GM19238 (cell line): Measurements from ENCODE around the gene GARRE1.
"Not testable (repeated sequence)": the region's sequence is repeated elsewhere in the genome, so short reads cannot be mapped to it uniquely, and the experiment has no call there.

Experiments used
- DNase-seq: peaks from one replicate; pipeline ENCODE4 v3.0.0; 2011; ENCODE audit warnings: low spot score; ENCODE audit not compliant: insufficient read length

Gene GARRE1

DNA sequence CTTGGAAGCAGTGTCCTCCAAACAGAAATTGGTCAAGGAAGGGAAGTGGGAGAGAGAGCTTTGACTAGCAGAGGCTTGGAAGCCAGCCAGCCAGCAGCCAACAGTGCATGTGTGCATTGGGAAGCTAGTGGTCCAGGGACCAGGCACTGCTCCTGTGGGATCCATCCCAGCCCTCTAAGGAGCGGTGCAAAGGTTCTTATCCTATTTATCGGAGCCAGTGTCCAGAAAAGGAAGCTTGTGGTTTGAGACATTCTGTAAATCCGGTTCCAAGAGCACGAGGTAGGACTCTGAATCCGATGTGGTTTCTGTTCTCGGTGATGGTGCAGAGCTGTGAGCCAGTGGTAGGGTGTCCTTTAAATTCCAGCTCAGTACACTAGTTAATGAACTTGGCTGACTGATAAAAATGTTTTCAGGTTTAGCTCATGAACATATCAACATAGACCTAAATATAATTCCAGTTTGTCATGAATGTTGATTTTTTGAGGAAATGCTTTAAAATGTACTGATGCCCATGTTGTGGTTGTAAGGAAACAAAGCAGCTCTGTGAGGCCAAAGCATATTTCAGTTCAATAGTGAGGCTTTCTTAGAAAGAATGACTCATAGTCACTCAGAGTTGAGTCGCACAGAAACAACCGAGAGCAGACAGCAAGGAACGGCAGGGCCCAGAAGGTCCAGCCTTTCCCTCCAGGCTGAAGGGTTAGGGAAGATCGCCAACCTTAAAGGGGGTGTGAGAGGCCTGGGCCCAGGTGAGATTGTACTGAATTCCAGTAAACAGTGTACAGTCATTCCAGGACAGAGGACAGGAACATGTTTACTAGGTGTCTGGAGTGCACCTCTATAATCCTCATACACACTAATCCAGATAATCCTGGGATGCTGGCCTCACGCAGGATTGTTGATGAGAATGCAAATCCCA lies 21.5 kb upstream of the GARRE1 start:
- peak; percentile 24 for DNase-seq

DNA sequence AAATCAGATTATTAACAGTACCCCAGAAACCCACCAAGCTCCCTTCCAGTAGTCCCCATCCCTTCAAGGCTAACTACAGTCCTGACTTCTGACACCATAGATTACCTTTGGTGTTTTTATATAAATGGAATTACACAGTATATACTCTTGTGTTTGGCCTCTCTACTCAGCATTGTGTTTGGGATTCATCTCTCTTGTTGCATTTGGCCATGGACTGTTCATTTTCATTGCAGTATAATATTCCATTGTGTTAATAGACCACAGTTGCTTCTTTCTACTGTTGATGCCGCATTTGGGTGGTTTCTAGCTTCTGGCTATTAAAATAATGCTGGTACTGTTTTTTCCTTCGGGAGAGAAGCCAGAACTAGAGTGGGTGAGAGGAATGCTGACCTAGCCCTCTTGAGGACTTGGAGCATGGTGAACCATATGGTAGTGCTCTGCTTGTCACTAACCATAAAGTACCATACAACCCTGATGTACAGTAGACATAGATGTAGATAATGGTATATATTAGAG lies 18.9 kb upstream of the GARRE1 start:
- DNase-seq: no peak

- no peak for DNase-seq
These were observed 18.0 kb upstream of the GARRE1 start for GRCh38 chr19:34236035-34236987.

- no peak for DNase-seq
These were observed 17.1 kb upstream of the GARRE1 start for GRCh38 chr19:34237283-34237682.

- no peak for DNase-seq
These were observed 16.4 kb upstream of the GARRE1 start for GRCh38 chr19:34237939-34238338.

DNA sequence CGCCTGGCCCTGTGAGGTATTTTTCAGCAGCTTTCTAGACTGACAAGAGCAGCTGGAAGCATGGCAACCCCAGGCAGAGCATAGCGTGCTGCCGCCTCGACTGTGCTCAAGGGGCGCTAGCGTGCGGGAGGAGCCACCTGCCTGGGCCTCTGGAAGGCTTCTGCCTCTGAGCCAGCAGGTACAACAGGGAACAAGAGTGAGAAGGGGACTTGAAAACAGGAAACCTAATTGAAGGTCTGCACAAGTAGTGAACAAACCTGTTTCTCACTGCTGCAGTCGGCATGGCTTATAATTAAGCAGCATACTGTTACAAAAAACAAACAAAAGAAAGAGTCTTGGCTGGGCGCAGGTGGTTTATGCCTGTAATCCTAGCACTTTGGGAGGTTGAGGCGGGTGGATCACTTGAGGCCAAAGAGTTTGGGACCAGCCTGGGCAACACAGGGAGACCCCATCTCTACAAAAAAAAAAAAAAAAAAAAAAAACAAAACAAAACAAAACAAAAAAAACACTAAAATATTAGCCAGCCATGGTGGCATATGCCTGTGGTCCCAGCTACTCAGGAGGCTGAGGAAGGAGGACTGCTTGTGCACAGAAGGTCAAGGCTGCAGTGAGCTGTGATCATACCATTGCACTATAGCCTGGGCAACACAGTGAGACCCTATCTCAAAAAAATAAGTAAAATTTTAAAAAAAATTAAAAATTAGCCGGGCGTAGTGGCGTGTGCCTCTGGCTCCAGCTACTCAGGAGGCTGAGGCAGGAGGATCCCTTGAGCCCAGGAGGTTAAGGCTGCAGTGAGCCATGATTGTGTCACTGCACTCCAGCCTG lies 12.6 kb upstream of the GARRE1 start:
- DNase-seq: peak; percentile 17

DNA sequence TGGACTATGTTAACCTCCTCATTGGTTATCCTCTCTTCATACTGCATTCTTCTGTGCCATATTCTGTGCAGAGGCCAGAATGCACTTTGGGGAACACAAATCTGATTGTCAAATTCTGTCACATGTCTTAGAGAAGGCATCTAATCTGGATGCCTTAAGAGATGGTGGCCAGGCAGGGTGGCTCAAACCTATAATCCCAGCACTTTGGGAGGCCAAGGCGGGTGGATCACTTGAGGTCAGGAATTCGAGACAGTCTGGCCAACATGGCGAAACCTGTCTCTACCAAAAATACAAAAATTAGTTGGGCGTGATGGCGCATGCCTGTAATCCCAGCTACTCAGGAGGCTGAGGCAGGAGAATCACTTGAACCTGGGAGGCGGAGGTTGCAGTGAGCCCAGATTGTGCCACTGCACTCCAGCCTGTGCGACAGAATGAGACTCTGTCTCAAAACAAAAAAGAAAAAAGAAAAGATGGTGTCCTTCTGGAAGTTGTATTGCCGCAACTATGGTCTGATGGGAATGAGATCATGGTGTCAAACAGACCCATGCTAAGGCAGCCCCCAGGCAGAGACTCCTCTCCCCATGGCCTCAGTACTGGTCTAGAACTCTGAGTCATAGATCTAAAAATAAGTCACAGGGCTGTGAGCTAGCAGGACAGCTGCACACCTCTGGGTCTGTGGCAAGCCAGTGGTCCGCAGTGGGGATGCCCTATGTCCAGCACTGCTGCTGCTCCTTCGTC lies 11.0 kb upstream of the GARRE1 start:
- DNase-seq: not testable (repeated sequence)

DNA sequence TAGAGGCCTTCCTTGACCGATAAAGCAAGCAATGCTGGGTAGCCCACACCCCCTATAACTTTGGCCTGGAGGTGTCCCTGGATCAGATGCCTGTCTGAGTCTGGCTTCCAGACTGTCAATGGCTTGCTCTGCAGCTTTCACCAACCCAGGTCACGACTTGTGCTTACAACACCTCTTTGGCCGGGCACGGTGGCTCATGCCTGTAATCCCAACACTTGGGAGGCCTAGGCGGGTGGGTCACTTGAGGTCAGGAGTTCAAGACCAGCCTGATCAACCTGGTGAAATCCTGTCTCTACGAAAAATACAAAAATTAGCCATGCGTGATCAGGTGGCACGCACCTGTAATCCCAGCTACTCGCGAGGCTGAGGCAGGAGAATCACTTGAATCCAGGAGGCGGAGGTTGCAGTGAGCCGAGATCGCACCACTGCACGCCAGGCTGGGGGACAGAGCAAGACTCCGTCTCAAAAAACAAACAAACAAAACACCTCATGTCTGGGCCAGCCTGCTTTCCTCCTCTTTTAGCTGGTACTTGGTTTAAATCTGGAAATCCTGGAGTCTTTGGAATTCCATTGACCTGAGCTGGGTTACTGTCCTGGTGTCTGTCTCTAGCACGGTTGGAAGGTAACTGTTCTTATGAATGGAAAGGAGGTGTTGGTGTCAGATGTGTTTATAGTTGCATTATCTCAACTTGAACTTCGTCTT lies 10.3 kb upstream of the GARRE1 start:
- no peak for DNase-seq

DNA sequence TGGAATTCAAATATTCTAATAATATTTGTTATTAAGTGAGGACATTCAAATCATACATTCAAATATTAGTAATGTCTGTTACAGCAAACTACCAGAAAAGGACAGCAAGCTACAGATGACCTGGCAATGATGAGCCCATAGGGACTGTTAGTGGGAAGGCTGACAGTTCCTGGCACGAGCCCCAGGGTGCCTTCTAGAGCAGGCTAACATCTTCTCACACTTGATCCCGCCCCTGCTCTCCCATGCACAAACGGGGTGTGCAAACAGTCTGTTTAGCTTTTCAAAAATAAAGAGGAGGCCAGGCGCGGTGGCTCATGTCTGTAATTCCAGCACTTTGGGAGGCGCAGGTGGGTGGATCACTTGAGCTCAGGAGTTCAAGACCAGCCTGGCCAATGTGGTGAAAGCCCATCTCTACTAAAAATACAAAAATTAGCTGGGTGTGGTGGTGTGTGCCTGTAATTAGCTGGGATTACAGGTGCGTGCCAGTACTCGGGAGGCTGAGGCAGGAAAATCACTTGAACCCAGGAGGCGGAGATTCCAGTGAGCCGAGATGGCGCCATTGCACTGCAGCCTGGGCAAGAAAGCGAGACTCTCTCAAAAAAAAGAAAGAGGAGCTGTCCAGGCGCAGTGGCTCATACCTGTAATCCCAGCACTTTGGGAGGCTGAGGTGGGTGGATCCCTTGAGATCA lies 9.6 kb upstream of the GARRE1 start:
- no peak for DNase-seq

- no peak for DNase-seq
These were observed 8.0 kb upstream of the GARRE1 start for GRCh38 chr19:34246340-34246739.

DNA sequence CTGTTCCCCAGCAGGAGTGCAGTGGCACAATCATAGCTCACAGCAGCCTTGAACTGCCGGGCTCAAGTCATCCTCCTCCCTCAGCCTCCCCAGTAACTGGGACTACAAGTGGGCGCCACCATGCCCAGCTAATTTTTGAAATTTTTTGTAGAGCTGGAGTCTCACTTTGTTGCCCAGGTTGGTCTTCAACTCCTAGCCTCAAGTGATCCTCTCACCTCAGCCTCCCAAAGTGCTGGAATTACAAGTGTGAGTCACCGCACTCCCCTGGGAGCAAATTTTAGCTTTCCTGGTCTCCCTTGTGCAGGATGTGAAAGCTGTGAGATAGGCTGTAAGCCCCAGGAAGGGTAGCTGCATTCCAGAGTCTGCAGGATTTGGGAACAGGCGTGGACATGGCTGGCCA lies 5.4 kb upstream of the GARRE1 start:
- no peak for DNase-seq

DNA sequence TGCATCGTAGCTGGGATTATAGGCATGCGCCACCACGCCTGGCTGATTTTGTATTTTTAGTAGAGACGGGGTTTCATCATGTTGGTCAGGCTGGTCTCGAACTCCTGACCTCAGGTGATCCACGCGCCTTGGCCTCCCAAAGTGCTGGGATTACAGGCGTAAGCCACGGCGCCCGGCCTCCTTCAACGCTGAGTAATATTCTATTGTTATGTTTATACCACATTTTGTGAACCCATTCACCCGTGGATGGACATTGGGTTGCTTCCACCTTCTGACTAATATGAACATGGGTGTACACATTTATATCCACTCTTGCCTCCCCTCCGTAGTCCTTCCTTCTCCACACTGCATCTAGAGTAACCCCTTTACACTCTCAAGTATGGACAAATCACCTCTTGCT lies 1.2 kb upstream of the GARRE1 start:
- not testable (repeated sequence) for DNase-seq

- DNase-seq: not testable (repeated sequence)
These were observed 691 bp upstream of the GARRE1 start for GRCh38 chr19:34253681-34254045.

- peak; percentile 54 for DNase-seq
These were observed 511 bp downstream of the GARRE1 start for GRCh38 chr19:34254698-34255432.

DNA sequence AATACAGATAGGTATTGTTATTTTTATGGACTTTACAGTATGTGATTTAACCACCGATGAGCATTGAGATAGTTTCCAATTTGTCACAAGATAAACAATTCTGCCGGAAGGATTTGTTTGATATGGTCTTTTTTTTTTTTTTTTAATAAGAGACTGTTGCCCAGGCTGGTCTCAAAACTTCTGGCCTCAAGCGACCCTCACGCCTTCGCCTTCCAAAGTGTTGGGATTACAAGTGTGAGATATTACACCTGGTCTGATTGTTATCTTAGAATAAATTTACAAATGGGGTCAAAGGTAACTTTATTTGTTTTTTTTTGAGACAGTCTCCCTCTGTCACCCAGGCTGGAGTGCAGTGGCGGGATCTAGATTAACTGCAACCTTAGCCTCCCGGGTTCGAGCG lies 1.2 kb downstream of the GARRE1 start:
- no peak for DNase-seq

GRCh38 chr19:34256835-34257558 lies 2.6 kb downstream of the GARRE1 start:
- no peak for DNase-seq

- no peak for DNase-seq
These were observed 3.2 kb downstream of the GARRE1 start for GRCh38 chr19:34257559-34257924.
